Hepatocyte (in vitro differentiated cells): ENCODE measurements around the gene ETV3.

Experiments used
- CTCF ChIP-seq: fragments of 200-600 bp; sonication (generic); IDR thresholded peaks from 2 replicates; pipeline ENCODE4 v1.5.1; 2016; ENCODE audit warnings: antibody characterized with exemption, mild to moderate bottlenecking; ENCODE audit not compliant: poor library complexity
- EZH2 ChIP-seq: fragments of 200-600 bp; sonication (generic); IDR thresholded peaks from 2 replicates; pipeline ENCODE4 v1.6.1; 2016; ENCODE audit warnings: antibody characterized with exemption, mild to moderate bottlenecking, borderline replicate concordance

- TF ChIP-seq CTCF (no peak), EZH2 (no peak)
Measured at GRCh38 chr1:157134442-157134841, 3.8 kb downstream of the ETV3 start.
